K562 (cell line): ENCODE results near the gene ANXA9. TPM values are rescaled to one million over a fixed set of nuclear protein-coding genes. Genes with fewer than 3 reads are reported as not detected.

Experiments
- ATAC-seq: fragments of 200-7000 bp; cut with Tn5 transposase; 3 replicates; pipeline ENCODE4 v1.9.1; 2020; ENCODE audit warnings: moderate library complexity
- BruUV-seq: library from RNA; stranded (reverse); fragments of 400-500 nt; replicated peaks from 2 replicates; lab custom pipeline; 2021; lab: Mats Ljungman, UMichigan
- CTCF ChIA-PET: fragments of 300-600 bp; formaldehyde crosslinking; extraction: SDS; loops from one replicate; lab custom pipeline; 2021; ENCODE audit warnings: low intra/inter-chr PET ratio; lab: Yijun Ruan, JAX
- POLR2A ChIA-PET: fragments of 300-600, 350-650 bp; sonication (Branson Sonifier 250); formaldehyde crosslinking; extraction: SDS; loops from one replicate; lab custom pipeline; 2021; ENCODE audit warnings: antibody characterized with exemption, inconsistent platforms; lab: Yijun Ruan, JAX
- DNase-seq, 4 experiments: peaks; one replicate each; pipeline versions ENCODE4 v3.0.0 to v3.0.0-alpha.2; 2011 to 2018; ENCODE audit warnings: low spot score in 3 of 4, mixed read lengths in 3 of 4; ENCODE audit errors: extremely low read depth in 1 of 4
- FAIRE-seq: peaks from 2 replicates; lab custom pipeline; 2011; peaks lifted over from hg19 to GRCh38; lab: Jason Lieb, UNC
- H2AFZ ChIP-seq: 2 replicates; pipeline ENCODE4 v1.6.0; 2011; ENCODE audit warnings: low read depth, low read length, control low read depth, inconsistent platforms
- H3K27ac ChIP-seq: fragments of 200-600 bp; 3 replicates; pipeline ENCODE4 v1.8.0; 2011; ENCODE audit warnings: low read depth, mild to moderate bottlenecking, control low read depth, inconsistent platforms, low read length, moderate library complexity, mixed read lengths; ENCODE audit errors: extremely low read depth
- H3K27me3 ChIP-seq, 2 experiments: fragments of 300-600 bp in 1 of 2; 2 replicates in 1 of 2; 3 replicates in 1 of 2; pipeline versions ENCODE4 v1.6.0 to v1.8.0; 2011; ENCODE audit warnings: inconsistent platforms in 2 of 2, low read length in 2 of 2, mild to moderate bottlenecking in 1 of 2, mixed read lengths in 1 of 2, moderate library complexity in 1 of 2; ENCODE audit not compliant: control insufficient read depth in 2 of 2, insufficient read depth in 2 of 2
- H3K36me3 ChIP-seq: fragments of 300-600 bp; 3 replicates; pipeline ENCODE4 v1.8.0; 2011; ENCODE audit warnings: mild to moderate bottlenecking, low read length, inconsistent platforms; ENCODE audit not compliant: control insufficient read depth, insufficient read depth
- H3K4me1 ChIP-seq, 2 experiments: fragments of 200-600 bp in 1 of 2; replicated peaks in 1 of 2; 2 replicates in 1 of 2; 3 replicates in 1 of 2; pipeline versions ENCODE4 v1.5.1 to v1.8.0; 2011; ENCODE audit warnings: inconsistent platforms in 2 of 2, low read length in 2 of 2, mild to moderate bottlenecking in 1 of 2, mixed read lengths in 1 of 2, moderate library complexity in 1 of 2; ENCODE audit not compliant: control insufficient read depth in 2 of 2, insufficient read depth in 2 of 2
- H3K4me2 ChIP-seq: 2 replicates; pipeline ENCODE4 v1.6.1; 2011; ENCODE audit warnings: low read length, control low read depth, inconsistent platforms, mixed read lengths; ENCODE audit not compliant: insufficient read depth
- H3K4me3 ChIP-seq: fragments of 200-600 bp; sonication (generic), shearing (Covaris generic); 2 replicates; pipeline ENCODE4 v1.5.1; 2016; ENCODE audit warnings: control low read depth, inconsistent platforms
- H3K79me2 ChIP-seq: fragments of 200-600 bp; 3 replicates; pipeline ENCODE4 v1.8.0; 2011; ENCODE audit warnings: low read length, inconsistent platforms; ENCODE audit not compliant: control insufficient read depth, insufficient read depth
- H3K9ac ChIP-seq, 2 experiments: 2 replicates each; pipeline versions ENCODE4 v1.6.0 to v1.6.1; 2011; ENCODE audit warnings: low read depth in 2 of 2, low read length in 2 of 2, control low read depth in 1 of 2, inconsistent platforms in 1 of 2, mild to moderate bottlenecking in 1 of 2, mixed read lengths in 1 of 2; ENCODE audit not compliant: insufficient read depth in 1 of 2
- H3K9me1 ChIP-seq: one replicate; pipeline ENCODE4 v1.6.0; 2011; ENCODE audit warnings: inconsistent platforms, mild to moderate bottlenecking, low read length, moderate library complexity; ENCODE audit not compliant: control insufficient read depth, insufficient read depth
- H3K9me3 ChIP-seq: replicated peaks from 2 replicates; pipeline ENCODE4 v1.5.1; 2011; ENCODE audit warnings: low read depth, low read length, inconsistent platforms; ENCODE audit not compliant: control insufficient read depth, insufficient read depth
- H4K20me1 ChIP-seq: replicated peaks from 2 replicates; pipeline ENCODE4 v1.6.1; 2011; ENCODE audit warnings: low read length, inconsistent platforms, mixed read lengths; ENCODE audit not compliant: control insufficient read depth, insufficient read depth
- MAFG ChIP-seq: fragments of 450-650 bp; conservative IDR thresholded peaks from 2 replicates; pipeline ENCODE4 v1.6.1; 2016; ENCODE audit warnings: missing genetic modification characterization, missing compliant biosample characterization
- PCBP1 ChIP-seq: fragments of 200-400 bp; formaldehyde crosslinking; IDR thresholded peaks from 2 replicates; pipeline ENCODE4 v1.6.1; 2018; ENCODE audit warnings: mild to moderate bottlenecking, low read depth, low read length; ENCODE audit not compliant: poor library complexity, severe bottlenecking
- POLR2H ChIP-seq: IDR thresholded peaks from 2 replicates; pipeline ENCODE4 v1.6.1; 2016; ENCODE audit warnings: missing genetic modification characterization, low read depth, mild to moderate bottlenecking, control low read depth, missing compliant biosample characterization, moderate library complexity
- SMARCC2 ChIP-seq: fragments of 450-650 bp; IDR thresholded peaks from 2 replicates; pipeline ENCODE4 v1.6.1; 2017; ENCODE audit warnings: antibody characterized with exemption, moderate library complexity, mild to moderate bottlenecking, low read depth
- SP1 ChIP-seq: sonication (generic); formaldehyde crosslinking; IDR thresholded peaks from 2 replicates; pipeline ENCODE4 v1.8.1; 2022; ENCODE audit warnings: mild to moderate bottlenecking, missing genetic modification reagents
- ZFP36 ChIP-seq: fragments of 150-350 bp; IDR thresholded peaks from 2 replicates; pipeline ENCODE4 v1.6.1; 2018; ENCODE audit warnings: low read length, low read depth; ENCODE audit not compliant: partially characterized antibody
- ZNF121 ChIP-seq: sonication (generic); formaldehyde crosslinking; conservative IDR thresholded peaks from 2 replicates; pipeline ENCODE4 v1.8.0; 2022; ENCODE audit warnings: missing genetic modification reagents
- ZNF384 ChIP-seq: IDR thresholded peaks from 2 replicates; pipeline ENCODE4 v1.6.1; 2012; ENCODE audit warnings: low read depth, low read length, improper control_type of control experiment
- WGBS: fragments of 100-300 bp; shearing (Covaris generic); methylation state at CpG from one replicate; pipeline ENCODE4 v1.1.6; 2016; ENCODE audit warnings: low coverage, mixed read lengths; ENCODE audit not compliant: insufficient coverage; ENCODE audit errors: missing lambda C conversion rate; 5-methylcytosine and 5-hydroxymethylcytosine counted together
- in situ Hi-C: fragments of 300-500 bp; cut with MboI; formaldehyde crosslinking; loops from 4 replicates; pipeline ENCODE4 v1.15.0; 2018; ENCODE audit warnings: inconsistent platforms, mixed read lengths
- intact Hi-C: fragments of 100-400 bp; cut with micrococcal nuclease; formaldehyde crosslinking; loops from 2 replicates; pipeline ENCODE4 v1.14.2; 2022
- polyA plus RNA-seq, 8 experiments: library from polyadenylated mRNA; depleted of rRNA in 4 of 8; stranded (reverse) in 5 of 8; unstranded in 3 of 8; fragments of >200 nt; fragmentation: Nextera tagmentation in 2 of 8; fragmentation: Illumina TruSeq in 1 of 8; extraction: Ambion mirVana in 2 of 8; extraction: Trizol in 1 of 8; gene quantifications; 2 replicates each; pipeline versions ENCODE4 v1.2.1 to v1.2.3, GENCODE V29; 2011 to 2014; ENCODE audit warnings: inconsistent platforms in 1 of 8, missing spikeins in 1 of 8
- total RNA-seq, 7 experiments: library from RNA; depleted of rRNA in 6 of 7; stranded (reverse); fragments of >200 nt in 6 of 7; fragmentation: Illumina TruSeq in 2 of 7; extraction: Trizol in 2 of 7; gene quantifications; 2 replicates each; pipeline versions ENCODE4 v1.2.1 to v1.2.3, GENCODE V29; 2011 to 2021; ENCODE audit warnings: low replicate concordance in 1 of 7
- TF ChIP-seq, protein P1 (sequence below): sonication (generic); IDR thresholded peaks from 2 replicates; pipeline ENCODE4 v1.6.1; 2016
- TF ChIP-seq, protein P2 (sequence below): fragments of 450-650 bp; IDR thresholded peaks from 2 replicates; pipeline ENCODE4 v1.6.1; 2018; ENCODE audit not compliant: partially characterized antibody
- TF ChIP-seq, protein P3 (sequence below), 2 experiments: IDR thresholded peaks; 2 replicates each; pipeline ENCODE4 v1.6.1; 2012; ENCODE audit warnings: improper control_type of control experiment in 2 of 2, low read depth in 2 of 2, low read length in 2 of 2, borderline replicate concordance in 1 of 2

Gene ANXA9
- total and polyA plus RNA-seq, 9 of the 15 experiments (the other 6 are each of a cell fraction or from before 2014, with no cell fraction given) = 0.24 to 1.6 (median 0.57) TPM

DNA sequence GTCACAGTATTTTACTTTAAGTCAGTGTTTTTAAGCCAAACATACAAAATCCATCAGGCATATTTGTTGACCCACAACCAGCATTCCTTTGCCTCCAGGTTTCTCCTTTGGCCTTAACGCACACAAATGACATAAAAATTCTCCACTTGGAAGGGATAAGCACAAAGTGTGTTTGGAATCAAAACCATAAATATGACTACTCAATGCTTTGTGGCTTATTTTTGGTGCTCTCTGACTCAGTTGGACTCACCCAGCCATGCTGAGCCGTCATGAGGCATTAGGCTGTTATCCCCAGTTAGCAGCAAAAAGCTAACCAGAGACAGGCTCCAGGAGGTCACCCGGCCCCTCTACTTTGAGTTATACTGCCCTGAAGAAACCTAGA lies 27.1 kb downstream of the ANXA9 start (continued):
- TF ChIP-seq PCBP1 = no peak
- no peak for TF ChIP-seq SP1 (CRISPR knock-in tag)
- no peak for TF ChIP-seq SMARCC2
- no peak for TF ChIP-seq MAFG (tag)
- no peak for TF ChIP-seq POLR2H (tag)

DNA sequence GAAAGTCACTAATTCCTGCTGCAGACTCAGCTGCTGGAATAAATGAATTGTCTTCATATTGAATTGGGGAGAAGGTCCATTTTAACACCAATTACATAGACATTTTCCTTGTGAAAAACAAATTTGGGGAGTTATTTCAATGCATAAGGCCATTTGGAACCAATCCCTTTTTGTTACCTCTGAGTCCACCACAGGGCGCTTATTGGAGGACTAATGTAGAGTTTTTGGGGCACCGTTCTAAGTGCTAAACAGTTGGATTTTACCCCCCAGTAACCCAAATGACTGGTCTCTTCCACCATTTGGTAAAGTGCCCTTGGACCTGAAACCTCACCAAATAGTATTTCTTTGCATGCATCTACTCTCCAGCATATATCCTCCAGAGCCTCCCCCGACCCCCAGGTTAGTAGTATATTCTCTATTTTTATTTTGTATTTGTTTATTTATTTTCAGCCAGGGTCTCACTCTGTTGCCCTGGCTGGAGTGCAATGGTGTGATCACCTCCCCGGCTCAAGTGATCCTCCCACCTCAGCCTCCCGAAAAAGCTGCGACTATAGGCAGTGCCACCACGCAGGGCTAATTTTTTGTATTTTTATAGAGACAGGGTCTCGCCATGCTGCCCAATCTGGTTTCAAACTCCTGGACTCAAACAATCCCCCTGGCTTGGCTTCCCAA lies 27.7 kb downstream of the ANXA9 start:
- ChIA-PET CTCF (no interaction called here), POLR2A (interaction anchor here (0.6 to 2.8 kb wide), 6 partner anchors 12 to 382 kb away, joined by 3 to 8 read pairs (median 3); partner anchors contain the start of gene GABPB2)
- no peak for DNase-seq
- Histone ChIP-seq H3K27me3 (no peaks in the 10 kb centered on the region), H3K4me3 (peak overlapping the region; percentile 87), H3K4me1 (peaks cover 41 to 53% of the 10 kb centered on the region in 2 experiments), H3K79me2 (peaks cover 56% of the 10 kb centered on the region), H3K9me1 (no peaks in the 10 kb centered on the region), H3K27ac (peak overlapping the region; percentile 92), H3K9me3 (no peaks in the 10 kb centered on the region), H4K20me1 (no peaks in the 10 kb centered on the region), H3K36me3 (peaks cover 17% of the 10 kb centered on the region; the same call in 2 of the 3 replicates), H2AFZ (peak overlapping the region; percentile 96; the same call in 1 of the 2 replicates), H3K4me2 (peak overlapping the region; percentile 100), H3K9ac (peak overlapping the region; percentile 88 to 95; a peak in 3 of 4 replicates)
- in situ Hi-C loops (no loop called here), intact Hi-C loops (loop anchor here (5.0 kb wide), 2 partner anchors 47 to 62 kb away; partner anchors contain the start of genes CDC42SE1 and GABPB2)
- no peak for FAIRE-seq
- TF ChIP-seq ZFP36 (no peak), ZNF384 (no peak), ZNF121 (CRISPR knock-in tag) (peak; percentile 78)
- TF ChIP-seq, protein P1, sequence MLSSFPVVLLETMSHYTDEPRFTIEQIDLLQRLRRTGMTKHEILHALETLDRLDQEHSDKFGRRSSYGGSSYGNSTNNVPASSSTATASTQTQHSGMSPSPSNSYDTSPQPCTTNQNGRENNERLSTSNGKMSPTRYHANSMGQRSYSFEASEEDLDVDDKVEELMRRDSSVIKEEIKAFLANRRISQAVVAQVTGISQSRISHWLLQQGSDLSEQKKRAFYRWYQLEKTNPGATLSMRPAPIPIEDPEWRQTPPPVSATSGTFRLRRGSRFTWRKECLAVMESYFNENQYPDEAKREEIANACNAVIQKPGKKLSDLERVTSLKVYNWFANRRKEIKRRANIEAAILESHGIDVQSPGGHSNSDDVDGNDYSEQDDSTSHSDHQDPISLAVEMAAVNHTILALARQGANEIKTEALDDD = 0 out of 2 replicates have a peak, but pooled peaks have one; percentile 12
- TF ChIP-seq, protein P2, sequence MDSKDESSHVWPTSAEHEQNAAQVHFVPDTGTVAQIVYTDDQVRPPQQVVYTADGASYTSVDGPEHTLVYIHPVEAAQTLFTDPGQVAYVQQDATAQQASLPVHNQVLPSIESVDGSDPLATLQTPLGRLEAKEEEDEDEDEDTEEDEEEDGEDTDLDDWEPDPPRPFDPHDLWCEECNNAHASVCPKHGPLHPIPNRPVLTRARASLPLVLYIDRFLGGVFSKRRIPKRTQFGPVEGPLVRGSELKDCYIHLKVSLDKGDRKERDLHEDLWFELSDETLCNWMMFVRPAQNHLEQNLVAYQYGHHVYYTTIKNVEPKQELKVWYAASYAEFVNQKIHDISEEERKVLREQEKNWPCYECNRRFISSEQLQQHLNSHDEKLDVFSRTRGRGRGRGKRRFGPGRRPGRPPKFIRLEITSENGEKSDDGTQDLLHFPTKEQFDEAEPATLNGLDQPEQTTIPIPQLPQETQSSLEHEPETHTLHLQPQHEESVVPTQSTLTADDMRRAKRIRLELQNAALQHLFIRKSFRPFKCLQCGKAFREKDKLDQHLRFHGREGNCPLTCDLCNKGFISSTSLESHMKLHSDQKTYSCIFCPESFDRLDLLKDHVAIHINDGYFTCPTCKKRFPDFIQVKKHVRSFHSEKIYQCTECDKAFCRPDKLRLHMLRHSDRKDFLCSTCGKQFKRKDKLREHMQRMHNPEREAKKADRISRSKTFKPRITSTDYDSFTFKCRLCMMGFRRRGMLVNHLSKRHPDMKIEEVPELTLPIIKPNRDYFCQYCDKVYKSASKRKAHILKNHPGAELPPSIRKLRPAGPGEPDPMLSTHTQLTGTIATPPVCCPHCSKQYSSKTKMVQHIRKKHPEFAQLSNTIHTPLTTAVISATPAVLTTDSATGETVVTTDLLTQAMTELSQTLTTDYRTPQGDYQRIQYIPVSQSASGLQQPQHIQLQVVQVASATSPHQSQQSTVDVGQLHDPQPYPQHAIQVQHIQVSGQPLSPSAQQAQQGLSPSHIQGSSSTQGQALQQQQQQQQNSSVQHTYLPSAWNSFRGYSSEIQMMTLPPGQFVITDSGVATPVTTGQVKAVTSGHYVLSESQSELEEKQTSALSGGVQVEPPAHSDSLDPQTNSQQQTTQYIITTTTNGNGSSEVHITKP = peak; percentile 71
- TF ChIP-seq, protein P3, sequence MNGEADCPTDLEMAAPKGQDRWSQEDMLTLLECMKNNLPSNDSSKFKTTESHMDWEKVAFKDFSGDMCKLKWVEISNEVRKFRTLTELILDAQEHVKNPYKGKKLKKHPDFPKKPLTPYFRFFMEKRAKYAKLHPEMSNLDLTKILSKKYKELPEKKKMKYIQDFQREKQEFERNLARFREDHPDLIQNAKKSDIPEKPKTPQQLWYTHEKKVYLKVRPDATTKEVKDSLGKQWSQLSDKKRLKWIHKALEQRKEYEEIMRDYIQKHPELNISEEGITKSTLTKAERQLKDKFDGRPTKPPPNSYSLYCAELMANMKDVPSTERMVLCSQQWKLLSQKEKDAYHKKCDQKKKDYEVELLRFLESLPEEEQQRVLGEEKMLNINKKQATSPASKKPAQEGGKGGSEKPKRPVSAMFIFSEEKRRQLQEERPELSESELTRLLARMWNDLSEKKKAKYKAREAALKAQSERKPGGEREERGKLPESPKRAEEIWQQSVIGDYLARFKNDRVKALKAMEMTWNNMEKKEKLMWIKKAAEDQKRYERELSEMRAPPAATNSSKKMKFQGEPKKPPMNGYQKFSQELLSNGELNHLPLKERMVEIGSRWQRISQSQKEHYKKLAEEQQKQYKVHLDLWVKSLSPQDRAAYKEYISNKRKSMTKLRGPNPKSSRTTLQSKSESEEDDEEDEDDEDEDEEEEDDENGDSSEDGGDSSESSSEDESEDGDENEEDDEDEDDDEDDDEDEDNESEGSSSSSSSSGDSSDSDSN (IDR thresholded peaks at IDR 0.05; ENCODE audit: borderline replicate concordance in 1 of 2, low read depth in 2 of 2, low read length in 2 of 2) = peak in 1 of 2 experiments; percentile 59; a peak in 1 of 4 replicates
- no TSS peak for BruUV-seq
- ATAC-seq = no peak
- WGBS = 43% methylated on average over 8 of the region's 8 CpGs
